Uterus (tissue), 2 donors: ENCODE measurements around the gene FRA10AC1.

ENCODE experiments used
- CTCF ChIP-seq, 4 experiments: fragments of 200-600 bp in 2 of 4; fragments of 450-650 bp in 2 of 4; sonication (generic) in 2 of 4; IDR thresholded peaks; one replicate each; pipeline ENCODE4 v1.5.1; 2016 to 2019; ENCODE audit warnings: antibody characterized with exemption in 4 of 4, mild to moderate bottlenecking in 2 of 4, moderate library complexity in 1 of 4
- POLR2A ChIP-seq, 2 donors: fragments of 450-650 bp; IDR thresholded peaks; one replicate each; pipeline ENCODE4 v1.6.1; 2016; ENCODE audit warnings: antibody characterized with exemption in 2 of 2, mild to moderate bottlenecking in 1 of 2, moderate library complexity in 1 of 2

DNA sequence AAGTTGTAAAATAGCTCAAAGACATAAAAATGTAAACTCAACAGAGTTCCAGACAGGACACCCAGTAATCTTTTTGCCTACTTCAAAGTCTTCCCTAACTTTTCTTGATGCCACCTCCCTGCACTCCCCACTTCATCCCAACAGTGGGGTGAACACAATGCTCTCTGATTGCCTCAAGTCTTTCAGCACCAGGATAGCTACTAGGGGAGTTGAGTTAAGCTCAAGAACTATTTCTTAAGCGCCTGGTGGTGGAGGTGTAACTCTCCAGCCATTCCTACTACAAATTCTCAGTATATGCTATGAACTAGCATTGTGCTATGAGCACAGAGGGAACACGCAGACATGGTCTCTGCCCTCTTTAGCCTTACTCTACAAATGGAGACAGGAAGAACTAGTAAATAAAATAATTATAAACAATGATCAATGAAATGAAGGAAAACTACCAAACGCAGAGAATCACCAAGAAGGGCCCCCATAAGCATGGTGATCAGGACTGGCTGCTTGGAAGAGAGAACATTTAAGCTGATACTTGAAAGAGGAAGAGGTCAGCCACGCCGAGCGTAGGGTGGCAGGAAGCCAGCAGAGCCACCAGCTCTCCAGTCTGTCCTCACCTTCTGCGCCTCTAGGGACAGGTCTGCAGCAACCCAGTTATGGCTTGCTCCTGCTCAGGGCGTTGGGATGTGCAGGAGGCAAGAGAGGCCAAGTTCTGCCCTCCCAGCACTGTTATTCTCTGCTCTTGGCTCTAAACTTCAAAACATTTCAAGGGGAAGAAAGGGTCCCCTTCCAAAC lies 16.7 kb upstream of the FRA10AC1 start:
- no peak for TF ChIP-seq CTCF (IDR thresholded peaks at IDR 0.05)
- no peak for TF ChIP-seq POLR2A (IDR thresholded peaks at IDR 0.05)
